AG08395 (cell line): Measurements from ENCODE around the gene ZFP57.

Experiments used
- DNase-seq: peaks from one replicate; pipeline ENCODE4 v3.0.0; 2012; ENCODE audit warnings: mixed read lengths, low spot score

ZFP57 gene

GRCh38 chr6:29655658-29656057 is 25.3 kb downstream of the ZFP57 start:
- no peak for DNase-seq

DNA sequence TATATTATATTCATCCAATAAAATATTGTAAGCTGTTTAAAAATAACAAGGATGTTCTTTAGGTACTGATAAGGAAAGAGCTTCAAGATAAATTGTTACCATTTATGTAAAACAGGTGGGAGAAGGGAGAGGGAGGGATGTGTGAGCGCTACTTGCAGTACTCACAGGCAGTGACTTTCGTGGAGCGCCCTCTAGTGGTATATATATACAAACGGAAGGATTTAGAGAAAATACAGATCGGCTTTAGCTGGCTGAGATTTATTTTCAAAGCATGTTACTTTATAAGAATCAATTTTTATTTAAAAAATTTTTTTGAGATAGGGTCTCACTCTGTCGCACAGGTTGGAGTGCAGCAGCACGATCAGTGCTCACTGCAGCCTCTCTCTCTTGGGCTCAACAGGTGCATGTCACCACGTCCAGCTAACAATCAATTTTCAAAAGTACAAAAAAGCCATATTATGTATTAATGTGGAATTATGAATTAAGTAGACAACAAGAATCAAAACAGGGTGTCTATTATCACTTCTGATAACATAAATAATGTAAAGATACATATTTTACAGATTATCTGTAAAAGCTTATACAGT is 27.4 kb downstream of the ZFP57 start:
- DNase-seq: peak; percentile 67

DNA sequence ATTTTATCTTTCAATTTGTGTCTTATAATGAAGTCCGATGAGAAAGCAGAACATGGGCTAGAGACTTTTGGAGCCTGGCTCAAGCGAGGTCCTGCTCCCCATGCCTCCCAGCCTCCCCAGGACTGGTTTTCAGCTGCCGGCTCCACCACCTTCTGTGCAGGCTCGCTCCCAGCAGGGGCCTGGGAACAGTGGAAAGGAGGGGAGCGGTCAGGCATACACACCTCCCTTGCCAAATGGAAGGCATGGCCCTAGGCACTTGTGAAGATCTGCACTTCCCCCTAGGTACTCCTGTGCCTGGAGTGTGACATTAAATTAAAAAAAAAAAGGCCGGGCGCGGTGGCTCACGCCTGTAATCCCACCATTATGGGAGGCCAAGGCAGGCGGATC is 28.8 kb downstream of the ZFP57 start:
- DNase-seq: no peak

DNA sequence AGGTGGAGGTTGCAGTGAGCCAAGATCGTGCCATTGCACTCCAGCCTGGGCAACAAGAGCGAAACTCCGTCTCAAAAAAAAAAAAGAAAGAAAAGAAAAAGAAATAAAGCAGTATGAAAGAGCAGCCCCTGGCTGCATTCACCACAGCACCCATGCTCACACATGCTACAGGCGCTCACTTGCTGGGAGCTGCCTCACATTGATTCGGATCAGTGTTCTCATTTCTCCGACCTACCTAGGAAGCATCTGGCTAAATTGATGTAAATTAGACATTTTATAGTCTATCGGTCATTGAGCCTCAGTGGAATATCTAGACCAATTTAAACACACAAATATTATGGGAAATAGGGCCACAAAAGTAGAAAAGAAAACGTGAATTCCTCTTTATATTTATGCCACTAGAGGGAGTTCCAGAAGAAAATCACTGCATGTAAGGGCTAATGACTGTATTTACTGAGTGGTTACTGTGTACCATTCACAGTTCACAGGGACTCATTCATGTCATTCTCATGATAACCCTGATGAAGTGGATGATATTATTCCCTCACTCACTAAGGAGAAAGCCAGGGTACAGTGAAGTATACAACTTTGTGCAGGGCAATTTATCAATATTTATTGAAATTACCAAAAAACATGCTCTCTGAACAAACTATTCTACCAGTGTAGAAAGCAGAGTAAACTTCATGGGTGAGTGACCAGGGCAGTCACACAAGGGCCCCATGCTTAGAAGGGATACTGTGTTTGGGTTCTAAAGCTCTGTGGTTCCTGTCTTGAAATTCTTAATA is 29.3 kb downstream of the ZFP57 start:
- peak; percentile 60 for DNase-seq

- peak; percentile 98 for DNase-seq
Observed at GRCh38 chr6:29649701-29650673, 31.0 kb downstream of the ZFP57 start.

GRCh38 chr6:29647927-29648642 is 32.9 kb downstream of the ZFP57 start:
- DNase-seq: peak; percentile 50

DNA sequence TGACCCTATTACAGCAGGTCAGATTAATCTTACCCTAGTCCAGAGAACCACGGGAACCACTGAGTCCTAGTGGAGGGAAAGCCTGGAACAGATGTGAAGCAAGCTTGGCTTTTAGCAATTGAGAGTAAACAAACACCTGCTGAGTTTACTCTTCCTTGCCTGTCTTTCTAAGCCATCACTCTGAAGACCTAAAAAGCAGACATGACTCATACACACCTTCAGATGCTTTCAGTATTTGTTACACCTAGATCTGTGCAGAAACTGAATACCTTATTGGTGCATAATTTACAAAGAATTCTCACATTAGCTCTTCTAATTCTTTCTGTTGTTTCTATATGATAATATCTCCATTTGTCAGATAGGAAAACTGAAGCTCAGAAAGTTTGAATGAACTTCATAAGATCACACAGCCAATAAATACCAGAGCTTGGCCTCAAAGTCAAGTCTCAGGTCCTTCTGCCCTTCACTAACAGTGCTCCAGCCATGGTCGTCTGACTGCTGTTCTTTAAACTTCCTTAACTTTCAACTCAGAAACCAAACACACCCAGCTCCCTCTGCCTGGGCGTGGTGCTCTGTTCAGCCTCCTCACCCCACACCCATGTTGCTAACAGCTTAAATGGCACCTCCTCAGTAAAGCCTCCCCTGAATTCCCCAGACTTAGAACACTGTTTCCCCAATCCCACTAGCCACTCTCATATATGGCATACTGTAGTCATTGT is 39.4 kb downstream of the ZFP57 start:
- DNase-seq: no peak

GRCh38 chr6:29637247-29637646 is 43.7 kb downstream of the ZFP57 start:
- DNase-seq: no peak

DNA sequence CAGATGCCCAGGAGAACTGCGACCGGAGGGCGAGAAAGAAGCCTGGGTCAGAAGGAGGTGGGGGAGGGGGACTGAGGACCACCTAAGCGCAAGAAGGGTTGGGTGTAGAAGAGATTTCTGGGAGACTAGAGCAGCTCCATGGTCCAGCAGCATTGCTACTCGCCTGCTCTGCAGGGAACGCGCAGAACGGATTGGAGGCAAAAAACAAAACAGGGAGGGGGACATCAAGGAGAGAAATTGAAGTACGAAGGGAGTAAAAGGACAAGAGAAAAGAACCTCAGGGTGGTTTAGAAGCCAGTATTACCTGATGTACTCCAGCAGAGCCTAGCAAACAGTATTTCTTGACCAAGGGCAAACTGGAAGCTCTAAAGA is 47.4 kb downstream of the ZFP57 start:
- DNase-seq: peak; percentile 35

DNA sequence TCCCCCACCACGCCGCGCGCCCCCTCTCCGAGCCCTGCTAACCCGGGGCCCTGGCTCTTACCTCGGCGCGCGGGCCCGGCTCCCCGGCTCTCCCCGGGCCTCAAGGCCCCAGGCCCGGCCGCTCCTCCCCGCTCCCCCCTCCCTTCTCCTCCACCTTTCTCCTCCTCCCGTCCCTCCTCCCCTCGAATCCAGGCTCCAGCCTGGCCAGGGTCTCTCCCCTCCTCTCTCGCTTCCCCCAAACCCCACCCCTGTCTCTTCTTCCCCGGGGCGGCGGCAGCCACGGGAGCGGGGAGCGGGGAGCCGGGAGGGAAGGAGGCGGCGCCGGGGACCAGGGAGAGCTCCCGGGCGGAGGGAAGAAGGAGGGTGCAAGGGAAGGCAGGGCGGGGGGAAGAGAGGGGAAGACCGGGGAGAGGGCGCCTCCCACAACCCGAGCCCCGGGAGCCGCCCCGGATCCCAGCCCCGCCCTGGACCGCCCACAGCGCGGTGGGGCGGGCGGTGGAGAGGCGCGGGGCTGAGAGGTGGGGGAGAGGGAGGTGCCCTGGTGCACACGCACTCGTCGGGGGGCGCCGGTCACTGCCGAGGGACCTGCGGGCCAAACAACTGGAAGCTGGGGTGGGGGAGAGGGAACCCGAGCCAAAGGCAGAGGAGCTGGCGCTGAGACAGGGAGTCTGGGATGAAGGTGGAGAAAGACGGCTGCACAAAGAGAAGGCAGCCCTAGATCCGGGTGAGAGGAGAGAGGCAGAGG is 48.0 kb downstream of the ZFP57 start, which contains the start of gene GABBR1:
GABBR1 (minus strand) TSS at position 395 of the 745 bp plus-strand sequence. CDS start 798 bp downstream, outside the sequence.
- DNase-seq: peak; percentile 99

DNA sequence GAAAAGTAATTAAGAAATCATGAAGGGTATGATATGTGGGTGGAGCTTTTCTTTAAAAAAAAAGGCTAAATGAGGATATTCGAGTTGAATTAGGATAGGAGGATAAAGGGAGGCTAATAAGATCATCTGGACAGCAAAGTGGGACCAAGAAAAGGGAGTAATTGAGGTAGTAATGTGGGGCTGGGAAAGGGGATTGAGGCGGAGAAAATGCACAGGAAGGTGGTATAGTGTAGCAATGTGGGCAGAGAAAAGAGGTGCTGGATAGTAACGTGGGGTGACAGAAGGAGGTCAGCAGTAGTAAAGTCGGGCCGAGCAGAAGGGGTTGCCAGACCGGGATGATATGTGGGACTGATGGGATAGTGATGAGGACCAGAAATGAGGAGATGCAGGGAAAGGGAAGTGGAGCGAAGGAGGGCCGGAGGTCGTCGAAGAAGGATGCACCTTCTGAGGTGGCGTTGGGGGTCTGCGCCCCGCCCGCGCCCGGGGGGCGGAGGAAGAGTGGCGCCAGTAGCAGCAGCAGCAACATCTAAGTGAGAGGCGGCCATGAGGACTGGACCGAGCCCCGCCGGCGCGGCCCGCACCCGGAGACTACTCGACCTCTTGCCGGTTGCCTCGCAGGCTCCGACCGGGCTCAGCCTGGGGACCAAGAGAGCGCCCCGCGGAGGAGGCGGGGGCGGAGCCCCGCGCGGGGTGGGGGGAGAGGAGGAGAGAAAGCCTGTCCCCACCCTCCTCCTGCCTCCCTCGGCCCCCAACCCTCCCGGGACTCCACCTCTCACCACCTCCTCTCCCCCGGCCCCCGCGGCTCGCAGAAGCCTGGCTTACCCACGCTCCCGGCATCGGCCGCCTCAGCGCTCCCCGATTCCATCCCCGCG is 48.9 kb downstream of the ZFP57 start:
- peak; percentile 64 for DNase-seq

DNA sequence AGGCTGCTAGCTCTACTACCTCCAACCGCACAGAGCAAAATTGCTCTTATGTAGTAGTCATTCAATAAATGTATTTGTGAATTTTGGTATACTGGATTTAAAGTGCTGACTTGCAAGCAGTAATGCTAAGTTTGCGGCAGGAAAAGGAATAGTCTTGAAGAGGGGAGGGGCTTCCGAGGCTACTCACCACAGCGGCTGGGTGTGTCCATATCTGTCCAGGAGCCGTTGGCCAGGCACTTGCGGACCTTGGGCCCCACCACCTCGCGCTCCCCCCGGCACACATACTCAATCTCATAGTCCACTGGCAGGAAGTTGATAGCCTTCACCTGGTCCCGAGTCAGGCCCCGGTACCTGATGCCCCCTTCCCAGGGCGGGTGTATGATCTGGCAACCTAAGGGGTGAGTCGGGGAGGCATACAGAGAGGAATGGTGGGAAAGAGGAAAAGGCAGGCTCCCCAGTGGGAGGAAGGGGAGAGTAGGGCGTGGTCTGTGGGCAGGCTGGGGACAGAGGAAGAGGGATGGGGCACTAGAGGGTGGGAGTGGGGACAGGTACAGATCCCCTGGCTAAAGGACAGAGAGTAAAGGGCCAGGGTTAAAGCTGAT is 49.6 kb downstream of the ZFP57 start:
- no peak for DNase-seq

DNA sequence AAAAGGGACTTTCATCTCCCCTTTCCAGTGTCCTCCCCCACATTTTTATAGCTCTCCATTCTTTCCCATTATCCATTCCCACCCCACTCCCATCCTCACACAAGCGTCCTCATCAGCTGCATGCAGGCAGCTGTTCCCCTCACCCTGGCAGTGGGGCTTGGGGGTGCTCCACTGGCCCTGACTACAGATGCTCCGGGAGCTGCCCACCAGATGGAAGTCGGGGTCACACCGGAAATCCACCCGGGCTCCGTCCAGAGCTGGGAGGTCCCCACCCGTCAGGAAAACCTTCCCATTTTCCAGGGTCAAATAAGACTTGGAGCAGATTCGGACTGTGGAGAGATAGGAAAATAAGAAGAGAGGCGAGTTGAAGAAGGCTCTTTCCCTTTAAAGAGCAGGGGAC is 50.6 kb downstream of the ZFP57 start:
- no peak for DNase-seq

GRCh38 chr6:29629571-29629970 is 51.4 kb downstream of the ZFP57 start:
- no peak for DNase-seq

DNA sequence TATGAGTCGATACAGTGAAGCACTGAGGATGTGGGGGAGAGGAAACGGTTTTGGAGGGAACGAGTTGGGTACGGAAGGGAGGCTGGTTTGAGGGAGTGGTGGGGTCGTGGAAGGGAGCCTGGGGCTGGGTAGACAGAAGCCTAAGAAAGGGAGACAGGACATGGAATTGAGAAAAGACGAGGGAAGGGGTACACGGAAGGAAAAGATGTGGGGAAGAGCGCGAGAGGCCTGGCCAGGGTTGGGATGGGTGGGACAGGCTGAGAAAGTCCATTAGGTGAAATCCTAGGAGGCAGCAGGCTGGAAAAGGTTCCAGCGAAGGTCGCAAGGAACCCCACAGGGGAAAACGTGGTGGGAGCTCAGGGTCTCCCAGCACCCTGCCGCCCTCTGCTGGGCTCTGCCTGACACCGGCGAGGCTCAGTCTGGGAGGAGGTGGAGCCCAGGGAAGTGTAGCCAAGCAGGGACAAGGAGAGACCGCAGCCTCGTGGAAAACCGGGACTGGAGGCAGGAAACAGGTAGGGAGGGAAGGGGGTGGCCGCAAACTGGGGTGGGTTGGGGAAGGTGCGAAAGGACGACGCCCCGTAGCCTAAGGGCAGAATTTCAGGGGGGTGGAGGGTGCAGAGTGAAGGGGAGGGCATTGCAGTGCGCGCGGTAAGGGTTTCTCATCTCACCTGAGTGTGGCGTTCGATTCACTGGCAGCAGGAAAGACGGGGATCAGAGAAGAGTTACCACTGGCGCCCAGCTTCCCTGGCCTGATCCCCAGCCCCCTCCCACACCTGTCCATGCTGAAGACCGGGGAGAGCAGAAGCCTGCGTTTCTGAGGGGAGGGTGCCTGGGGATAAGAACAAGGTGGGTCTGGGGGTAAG is 52.3 kb downstream of the ZFP57 start:
- DNase-seq: peak; percentile 80

DNA sequence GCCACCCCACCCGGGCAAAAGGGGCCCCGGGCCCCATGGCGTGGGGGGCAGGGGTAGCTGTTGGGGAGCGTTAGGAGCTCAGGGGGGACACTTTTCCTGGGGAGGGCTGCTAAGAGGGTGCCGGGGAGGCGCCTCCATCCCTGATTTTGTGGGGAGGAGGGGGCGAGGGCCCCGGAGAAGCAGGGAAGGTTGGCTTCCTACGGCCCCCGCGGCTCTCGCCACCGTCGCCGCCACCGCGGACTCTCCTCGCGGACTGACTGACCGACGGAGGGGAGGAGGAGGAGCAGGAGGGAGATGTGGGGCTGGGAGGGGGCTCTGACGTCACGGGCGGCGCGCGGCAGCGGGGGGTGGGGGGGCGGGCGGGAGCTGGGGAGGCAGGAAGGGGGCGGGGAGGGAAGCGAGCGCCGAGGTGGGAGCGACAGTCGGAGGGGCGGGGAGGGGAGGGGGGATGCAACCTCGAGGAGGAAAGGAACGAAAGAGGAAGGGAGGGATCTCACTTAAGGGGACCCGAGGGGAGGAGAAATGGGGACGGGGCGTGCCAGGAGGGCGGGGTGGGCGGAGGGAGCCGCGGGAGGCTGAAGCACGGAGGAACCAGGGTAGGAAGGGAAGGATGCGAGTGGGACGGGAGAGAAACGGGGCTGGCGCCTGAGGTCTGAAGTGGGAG is 53.1 kb downstream of the ZFP57 start:
- peak; percentile 86 for DNase-seq

- DNase-seq: no peak
Observed at GRCh38 chr6:29626948-29627754, 53.8 kb downstream of the ZFP57 start.
